Ectodermal cell (in vitro differentiated cells): ENCODE measurements around the gene ARAP3.

Experiments
- H3K27ac ChIP-seq: 2 replicates; pipeline ENCODE4 v1.7.0; 2013; ENCODE audit warnings: mild to moderate bottlenecking, low read depth, low read length; ENCODE audit not compliant: insufficient read depth, poor library complexity, severe bottlenecking
- H3K27me3 ChIP-seq: 2 replicates; pipeline ENCODE4 v1.7.0; 2013; ENCODE audit warnings: mild to moderate bottlenecking, low read length; ENCODE audit not compliant: insufficient read depth, control insufficient read depth, poor library complexity, severe bottlenecking
- H3K36me3 ChIP-seq: one replicate; pipeline ENCODE4 v1.7.0; 2013; ENCODE audit warnings: low read length; ENCODE audit not compliant: control insufficient read depth, insufficient read depth
- H3K4me1 ChIP-seq: one replicate; pipeline ENCODE4 v1.7.0; 2013; ENCODE audit warnings: low read length; ENCODE audit not compliant: control insufficient read depth, insufficient read depth
- H3K4me3 ChIP-seq: 2 replicates; pipeline ENCODE4 v1.7.0; 2013; ENCODE audit warnings: low read depth, low read length, control low read depth; ENCODE audit not compliant: insufficient read depth
- H3K9me3 ChIP-seq: 2 replicates; pipeline ENCODE4 v1.7.0; 2013; ENCODE audit warnings: mild to moderate bottlenecking, low read length, moderate library complexity; ENCODE audit not compliant: control insufficient read depth
- WGBS, 2 experiments: methylation state at CpG; one replicate each; pipeline ENCODE4 v1.1.7; 2013; ENCODE audit warnings: missing lambda C conversion rate in 2 of 2; 5-methylcytosine and 5-hydroxymethylcytosine counted together

ARAP3 gene

DNA sequence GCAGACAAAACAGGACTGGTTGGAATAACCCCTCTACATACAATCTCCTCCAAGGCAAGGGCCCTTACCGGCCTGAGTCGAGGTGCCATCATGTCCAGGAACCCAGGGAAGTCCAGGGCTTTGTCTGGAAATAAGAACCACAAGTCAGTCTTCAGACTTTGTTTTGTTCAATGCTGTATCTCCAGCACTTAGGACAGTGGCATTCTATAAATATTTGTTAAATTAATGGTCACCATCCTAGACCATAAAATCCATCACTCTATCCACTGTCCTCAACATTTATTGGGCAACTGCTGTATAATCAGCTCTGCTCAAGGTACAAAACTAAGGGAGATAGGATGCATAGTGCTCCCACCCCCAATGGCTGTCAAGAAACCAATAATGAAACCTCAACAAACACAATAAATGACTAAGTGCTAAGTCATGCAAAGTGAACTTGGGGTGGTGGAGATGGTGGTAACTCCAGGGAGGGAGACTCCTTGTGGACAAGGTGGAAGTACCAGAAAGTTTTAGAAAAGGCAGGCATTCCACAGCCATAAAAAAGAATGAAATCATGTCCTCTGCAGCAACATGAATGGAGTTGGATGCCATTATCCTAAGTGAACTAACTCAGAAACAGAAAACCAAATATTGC, 40.3 kb downstream of the ARAP3 start:
- H3K27ac ChIP-seq, result no peak overlapping the region
- 88 to 96% methylated on average over 2 of the region's 2 CpGs for WGBS, 2 experiments
- peaks cover 21% of the 10 kb centered on the region for H3K27me3 ChIP-seq
- no peaks in the 10 kb centered on the region for H3K4me1 ChIP-seq
- H3K9me3 ChIP-seq, result no peaks in the 10 kb centered on the region
- no peak overlapping the region for H3K4me3 ChIP-seq
- H3K36me3 ChIP-seq, result no peaks in the 10 kb centered on the region

DNA sequence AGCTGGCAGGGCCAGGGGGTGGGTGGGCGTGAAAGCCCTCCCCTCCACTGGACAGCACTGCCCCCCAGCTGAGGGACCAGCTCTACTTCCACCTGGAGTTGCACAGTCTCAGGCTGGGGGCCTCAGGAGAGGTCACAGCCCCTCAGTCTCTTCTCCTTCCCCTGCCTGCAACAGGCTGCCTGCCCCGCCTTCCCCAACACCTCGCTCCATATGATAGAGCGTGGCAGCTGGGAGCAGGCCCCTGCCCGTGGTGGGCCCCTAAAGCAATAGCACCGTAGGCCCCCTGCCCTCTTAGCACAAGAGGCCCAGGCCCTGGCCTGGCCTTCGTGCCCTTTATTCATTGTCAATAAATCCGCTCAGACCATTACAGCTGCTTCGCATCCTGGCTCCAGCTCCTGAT, 41.3 kb downstream of the ARAP3 start:
- WGBS, 2 experiments, result 91 to 92% methylated on average over 9 of the region's 9 CpGs
- H3K4me1 ChIP-seq, result peaks cover 1% of the 10 kb centered on the region

GRCh38 chr5:141640051-141640415, 42.0 kb downstream of the ARAP3 start:
- Histone ChIP-seq H3K27ac (no peak overlapping the region), H3K36me3 (no peaks in the 10 kb centered on the region), H3K27me3 (peaks cover 21% of the 10 kb centered on the region), H3K4me3 (no peak overlapping the region), H3K4me1 (peaks cover 4% of the 10 kb centered on the region), H3K9me3 (no peaks in the 10 kb centered on the region)
- WGBS, 2 experiments, result 87 to 90% methylated on average over 3 of the region's 3 CpGs

More for the DNA sequence above, 41.3 kb downstream of the ARAP3 start:
- no peak overlapping the region for H3K27ac ChIP-seq
- H3K36me3 ChIP-seq, result no peaks in the 10 kb centered on the region
- H3K9me3 ChIP-seq, result no peaks in the 10 kb centered on the region
- H3K27me3 ChIP-seq, result peaks cover 21% of the 10 kb centered on the region
- no peak overlapping the region for H3K4me3 ChIP-seq

DNA sequence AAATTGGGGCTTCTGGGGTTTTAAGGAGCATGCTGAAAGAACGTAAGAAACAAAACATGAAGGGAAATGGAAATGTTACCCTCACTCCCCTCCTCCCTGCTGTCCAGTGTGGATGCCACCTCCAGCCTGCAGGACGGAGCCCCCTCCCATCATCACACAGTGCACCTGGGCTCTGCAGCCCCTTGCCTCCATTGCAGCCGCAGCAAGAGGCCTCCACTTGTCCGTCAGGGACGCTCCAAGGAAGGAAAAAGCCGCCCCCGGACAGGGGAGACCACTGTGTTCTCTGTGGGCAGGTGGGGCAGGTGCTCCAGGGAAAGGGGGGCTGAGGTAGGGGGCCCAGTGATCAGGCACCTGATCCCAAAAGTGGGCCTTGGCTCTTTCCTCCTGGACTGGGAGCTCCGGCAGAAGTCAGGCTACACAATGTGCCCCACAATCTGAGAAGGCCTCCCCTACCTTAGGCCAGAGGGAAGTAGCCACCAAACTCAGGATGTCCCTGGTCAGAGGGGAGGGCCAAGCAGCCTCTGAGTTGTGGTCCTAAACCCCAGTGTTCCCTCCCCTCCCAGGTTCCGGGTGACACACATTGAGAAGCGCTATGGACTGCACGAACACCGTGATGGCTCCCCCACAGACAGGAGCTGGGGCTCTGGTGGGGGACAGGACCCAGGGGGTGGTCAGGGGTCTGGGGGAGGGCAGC, 42.5 kb downstream of the ARAP3 start:
- Histone ChIP-seq H3K4me1 (peaks cover 4% of the 10 kb centered on the region), H3K27ac (no peak overlapping the region), H3K4me3 (no peak overlapping the region), H3K36me3 (no peaks in the 10 kb centered on the region), H3K9me3 (no peaks in the 10 kb centered on the region), H3K27me3 (peaks cover 21% of the 10 kb centered on the region)
- WGBS, 2 experiments, result 86 to 91% methylated on average over 12 of the region's 12 CpGs

DNA sequence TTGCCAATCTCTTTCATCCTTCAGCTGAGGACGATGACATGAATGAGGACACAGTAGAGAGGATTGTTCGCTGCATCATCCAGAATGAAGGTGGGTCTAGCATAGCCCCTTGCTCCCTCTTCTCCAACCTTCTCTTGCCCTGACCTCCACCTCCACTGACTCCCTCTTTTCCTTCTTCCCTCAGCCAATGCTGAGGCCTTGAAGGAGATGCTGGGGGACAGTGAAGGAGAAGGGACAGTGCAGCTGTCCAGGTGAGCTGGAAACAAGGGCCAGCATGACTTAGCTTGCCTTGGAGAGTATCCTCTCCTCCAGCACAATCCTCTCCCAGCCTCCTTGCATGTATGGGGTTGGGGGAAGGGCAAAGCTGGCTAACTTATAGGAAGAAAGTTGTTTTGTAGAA, 43.3 kb downstream of the ARAP3 start:
- Histone ChIP-seq H3K9me3 (no peaks in the 10 kb centered on the region), H3K36me3 (no peaks in the 10 kb centered on the region), H3K4me3 (no peak overlapping the region), H3K27me3 (peaks cover 21% of the 10 kb centered on the region), H3K4me1 (peaks cover 4% of the 10 kb centered on the region), H3K27ac (no peak overlapping the region)
- 95 to 100% methylated on average over 2 of the region's 2 CpGs for WGBS, 2 experiments

DNA sequence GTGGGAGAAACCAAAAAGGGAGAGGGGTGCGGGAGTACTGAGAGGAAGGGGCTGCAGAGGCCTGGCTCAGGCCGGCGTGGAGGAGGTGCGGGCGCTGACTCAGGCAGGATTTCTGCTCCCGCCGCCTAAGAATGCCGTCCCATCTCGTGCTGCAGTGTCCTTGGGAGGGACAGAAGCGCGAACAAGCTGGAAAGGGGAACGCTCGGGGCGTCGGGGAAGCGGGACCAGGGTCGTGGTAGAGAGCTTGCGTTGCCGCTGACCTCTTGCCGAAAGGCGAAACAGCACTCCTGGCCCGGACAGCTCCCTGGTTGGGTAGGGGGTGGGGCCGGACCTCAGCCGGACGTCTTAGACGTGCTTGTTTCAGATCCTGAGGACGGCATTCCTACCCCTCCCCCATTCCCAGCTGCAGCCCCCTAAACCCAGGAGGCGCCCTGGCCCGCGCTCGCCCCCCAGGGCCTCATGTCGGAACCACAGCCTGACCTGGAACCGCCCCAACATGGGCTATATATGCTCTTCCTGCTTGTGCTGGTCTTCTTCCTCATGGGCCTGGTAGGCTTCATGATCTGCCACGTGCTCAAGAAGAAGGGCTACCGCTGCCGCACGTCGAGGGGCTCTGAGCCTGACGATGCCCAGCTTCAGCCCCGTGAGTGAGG, 44.1 kb downstream of the ARAP3 start:
- peak overlapping the region; percentile 74 for H3K4me3 ChIP-seq
- peaks cover 21% of the 10 kb centered on the region for H3K27me3 ChIP-seq
- 8 to 9% methylated on average over 40 of the region's 40 CpGs for WGBS, 2 experiments
- peaks cover 4% of the 10 kb centered on the region for H3K4me1 ChIP-seq
- no peak overlapping the region for H3K27ac ChIP-seq
- no peaks in the 10 kb centered on the region for H3K9me3 ChIP-seq
- H3K36me3 ChIP-seq, result no peaks in the 10 kb centered on the region

- Histone ChIP-seq H3K27ac (no peak overlapping the region), H3K27me3 (peaks cover 21% of the 10 kb centered on the region), H3K36me3 (no peaks in the 10 kb centered on the region), H3K4me3 (peak overlapping the region; percentile 74), H3K4me1 (peaks cover 4% of the 10 kb centered on the region), H3K9me3 (no peaks in the 10 kb centered on the region)
- WGBS, 2 experiments, result 1% methylated on average over 62 to 63 of the region's 63 CpGs
Observed at GRCh38 chr5:141637123-141637766, 44.8 kb downstream of the ARAP3 start.

DNA sequence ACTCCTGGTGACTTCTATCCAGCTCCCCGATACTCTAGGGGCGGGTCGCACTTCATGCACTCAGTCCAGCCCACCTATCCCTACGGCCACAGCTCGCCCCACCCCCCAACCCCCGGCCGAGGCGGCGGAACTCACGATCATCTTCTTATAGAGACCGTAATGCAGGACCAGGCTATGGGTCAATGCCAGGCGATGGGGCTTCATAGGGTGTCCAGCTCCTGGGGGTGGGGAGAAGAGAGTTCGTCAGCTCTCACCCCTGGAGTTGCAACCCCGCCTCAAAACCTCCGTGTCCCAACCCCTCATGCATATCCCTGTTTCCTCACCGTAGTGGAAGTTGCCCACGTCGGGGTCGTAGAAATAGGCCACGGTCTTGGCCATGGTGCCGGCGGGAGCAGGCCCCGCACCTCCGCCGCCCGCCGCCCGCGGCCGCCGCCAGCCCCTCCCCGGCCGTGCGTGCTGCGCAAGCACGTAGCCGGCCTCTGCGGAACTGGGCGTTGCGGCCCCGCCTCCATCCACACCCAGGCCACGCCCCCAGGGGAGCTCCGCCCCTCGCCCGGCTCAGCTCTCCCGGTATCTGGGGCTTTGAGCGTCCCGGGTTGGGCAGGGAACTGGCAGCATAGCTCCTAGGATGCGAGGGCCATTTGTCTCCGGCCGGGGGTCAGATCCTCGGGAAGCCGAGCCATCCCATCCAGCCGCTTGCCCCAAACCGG, 45.5 kb downstream of the ARAP3 start, which contains the start of the genes HDAC3 and RELL2:
TSS of gene HDAC3 (minus strand) at position 437 of the 710 bp plus-strand sequence. CDS start at position 378, 59 bp downstream.
TSS of gene RELL2 (plus strand) at position 585 of the 710 bp plus-strand sequence. CDS start 1,229 bp downstream, outside the sequence.
- H3K27me3 ChIP-seq, result peaks cover 21% of the 10 kb centered on the region
- H3K4me3 ChIP-seq, result peak within 1 kb of the TSS; percentile 74
- 0% methylated on average over 55 of the region's 55 CpGs for WGBS, 2 experiments
- no peak within 1 kb of the TSS for H3K27ac ChIP-seq
- peaks cover 4% of the 10 kb centered on the region for H3K4me1 ChIP-seq
- H3K36me3 ChIP-seq, result no peaks in the 10 kb centered on the region
- no peaks in the 10 kb centered on the region for H3K9me3 ChIP-seq

DNA sequence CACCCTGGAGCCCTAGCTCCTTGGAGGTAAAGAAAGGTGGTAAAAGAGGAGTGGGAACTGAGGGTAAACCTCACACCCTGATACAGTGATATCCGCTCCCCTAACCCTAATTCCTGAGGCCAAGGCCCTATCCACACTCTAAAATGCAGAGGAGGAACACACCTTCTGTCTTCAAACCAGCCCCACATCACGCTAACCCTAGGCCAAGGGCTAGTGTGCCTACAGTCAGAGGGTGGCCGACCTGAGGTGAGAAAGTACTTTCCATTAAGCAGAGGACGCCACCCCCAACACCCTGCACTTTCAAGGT, 46.0 kb downstream of the ARAP3 start:
- no peak overlapping the region for H3K27ac ChIP-seq
- no peaks in the 10 kb centered on the region for H3K9me3 ChIP-seq
- WGBS, 2 experiments, result 15 to 18% methylated on average over 4 of the region's 4 CpGs

More for the DNA sequence above, 46.0 kb downstream of the ARAP3 start:
- Histone ChIP-seq H3K36me3 (no peaks in the 10 kb centered on the region), H3K4me1 (peaks cover 4% of the 10 kb centered on the region), H3K27me3 (peaks cover 21% of the 10 kb centered on the region), H3K4me3 (peak overlapping the region; percentile 74)
